ENCODE measurements around the gene TPPP3.

TPPP3 gene

GRCh38 chr16:67437513-67437912 lies 44.2 kb upstream of the TPPP3 start:
- H3K27ac ChIP-seq (replicated peaks) = no peak overlapping the region
- DNase-seq (ENCODE audit: low read depth in 1 of 2, low spot score in 1 of 2) = no peak
- no peak for TF ChIP-seq GABPA (IDR thresholded peaks at IDR 0.05; ENCODE audit: low read depth)
- TF ChIP-seq, protein P1, sequence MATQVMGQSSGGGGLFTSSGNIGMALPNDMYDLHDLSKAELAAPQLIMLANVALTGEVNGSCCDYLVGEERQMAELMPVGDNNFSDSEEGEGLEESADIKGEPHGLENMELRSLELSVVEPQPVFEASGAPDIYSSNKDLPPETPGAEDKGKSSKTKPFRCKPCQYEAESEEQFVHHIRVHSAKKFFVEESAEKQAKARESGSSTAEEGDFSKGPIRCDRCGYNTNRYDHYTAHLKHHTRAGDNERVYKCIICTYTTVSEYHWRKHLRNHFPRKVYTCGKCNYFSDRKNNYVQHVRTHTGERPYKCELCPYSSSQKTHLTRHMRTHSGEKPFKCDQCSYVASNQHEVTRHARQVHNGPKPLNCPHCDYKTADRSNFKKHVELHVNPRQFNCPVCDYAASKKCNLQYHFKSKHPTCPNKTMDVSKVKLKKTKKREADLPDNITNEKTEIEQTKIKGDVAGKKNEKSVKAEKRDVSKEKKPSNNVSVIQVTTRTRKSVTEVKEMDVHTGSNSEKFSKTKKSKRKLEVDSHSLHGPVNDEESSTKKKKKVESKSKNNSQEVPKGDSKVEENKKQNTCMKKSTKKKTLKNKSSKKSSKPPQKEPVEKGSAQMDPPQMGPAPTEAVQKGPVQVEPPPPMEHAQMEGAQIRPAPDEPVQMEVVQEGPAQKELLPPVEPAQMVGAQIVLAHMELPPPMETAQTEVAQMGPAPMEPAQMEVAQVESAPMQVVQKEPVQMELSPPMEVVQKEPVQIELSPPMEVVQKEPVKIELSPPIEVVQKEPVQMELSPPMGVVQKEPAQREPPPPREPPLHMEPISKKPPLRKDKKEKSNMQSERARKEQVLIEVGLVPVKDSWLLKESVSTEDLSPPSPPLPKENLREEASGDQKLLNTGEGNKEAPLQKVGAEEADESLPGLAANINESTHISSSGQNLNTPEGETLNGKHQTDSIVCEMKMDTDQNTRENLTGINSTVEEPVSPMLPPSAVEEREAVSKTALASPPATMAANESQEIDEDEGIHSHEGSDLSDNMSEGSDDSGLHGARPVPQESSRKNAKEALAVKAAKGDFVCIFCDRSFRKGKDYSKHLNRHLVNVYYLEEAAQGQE (IDR thresholded peaks at IDR 0.05; ENCODE audit: insufficient replicate concordance, low read depth) = no peak

GRCh38 chr16:67436640-67437193 lies 43.4 kb upstream of the TPPP3 start:
- Histone ChIP-seq H3K27me3 (ENCODE audit: insufficient read depth, poor library complexity, severe bottlenecking) (peaks cover 2% of the 10 kb centered on the region), H3K4me3 (replicated peaks; ENCODE audit: insufficient read depth, low read length) (no peak overlapping the region), H3K27ac (replicated peaks) (no peak overlapping the region)
- no peak for DNase-seq (ENCODE audit: low read depth in 1 of 2, low spot score in 1 of 2)
- no peak; the same call in 1 of the 2 replicates for TF ChIP-seq POLR2AphosphoS5 (IDR thresholded peaks at IDR 0.05; ENCODE audit: low read depth)
- TF ChIP-seq, protein P1 (IDR thresholded peaks at IDR 0.05; ENCODE audit: insufficient replicate concordance, low read depth) = no peak
- no peak for TF ChIP-seq CTCF (IDR thresholded peaks at IDR 0.05; ENCODE audit: insufficient read depth, low read length)
- no peak for TF ChIP-seq SPI1 (IDR thresholded peaks at IDR 0.05; ENCODE audit: borderline replicate concordance, low read depth)
- no peak for TF ChIP-seq GABPA (IDR thresholded peaks at IDR 0.05; ENCODE audit: low read depth)

More at GRCh38 chr16:67437513-67437912, 44.2 kb upstream of the TPPP3 start:
- Histone ChIP-seq H3K27me3 (ENCODE audit: insufficient read depth, poor library complexity, severe bottlenecking) (no peaks in the 10 kb centered on the region), H3K4me3 (replicated peaks; ENCODE audit: insufficient read depth, low read length) (no peak overlapping the region)

- Histone ChIP-seq H3K4me3 (replicated peaks; ENCODE audit: insufficient read depth, low read length) (no peak overlapping the region), H3K27me3 (ENCODE audit: insufficient read depth, poor library complexity, severe bottlenecking) (peaks cover 6% of the 10 kb centered on the region), H3K27ac (replicated peaks) (no peak overlapping the region)
- no peak for DNase-seq (ENCODE audit: low read depth in 1 of 2, low spot score in 1 of 2)
- TF ChIP-seq GABPA (IDR thresholded peaks at IDR 0.05; ENCODE audit: low read depth) = no peak
- TF ChIP-seq SPI1 (IDR thresholded peaks at IDR 0.05; ENCODE audit: borderline replicate concordance, low read depth) = no peak
- TF ChIP-seq POLR2AphosphoS5 (IDR thresholded peaks at IDR 0.05; ENCODE audit: low read depth) = no peak
- no peak for TF ChIP-seq CTCF (IDR thresholded peaks at IDR 0.05; ENCODE audit: insufficient read depth, low read length)
- TF ChIP-seq, protein P1 (IDR thresholded peaks at IDR 0.05; ENCODE audit: insufficient replicate concordance, low read depth) = no peak
These were observed 42.5 kb upstream of the TPPP3 start for GRCh38 chr16:67435758-67436164.

Measured in HL-60 (cell line).